HG03432 (cell line): ENCODE measurements around the gene SLC4A2.
A peak's percentile ranks its signal among the peaks of the same experiment; 100 is the strongest.
"Not testable (repeated sequence)": the region's sequence is repeated elsewhere in the genome, so short reads cannot be mapped to it uniquely, and the experiment has no call there.

Experiments used
- ATAC-seq: cut with Tn5 transposase; IDR thresholded peaks from one replicate; pipeline ENCODE4 v1.9.1; 2021; ENCODE audit warnings: mild to moderate bottlenecking, moderate library complexity; ENCODE audit not compliant: unreplicated experiment

SLC4A2 gene

GRCh38 chr7:151025924-151026671, 33.3 kb upstream of the SLC4A2 start:
- no peak for ATAC-seq

GRCh38 chr7:151026771-151027727, 32.3 kb upstream of the SLC4A2 start:
- not testable (repeated sequence) for ATAC-seq

GRCh38 chr7:151027728-151028130, 31.7 kb upstream of the SLC4A2 start:
- not testable (repeated sequence) for ATAC-seq

- ATAC-seq: peak; percentile 96
These were observed 31.1 kb upstream of the SLC4A2 start, which contains the start of gene ABCB8 for GRCh38 chr7:151028131-151028947. TSS of gene ABCB8 (plus strand) at chr7:151028450. CDS start at chr7:151028516, 66 bp downstream.

GRCh38 chr7:151028948-151029501, 30.4 kb upstream of the SLC4A2 start:
- no peak for ATAC-seq

- no peak for ATAC-seq
These were observed 28.4 kb upstream of the SLC4A2 start for GRCh38 chr7:151031011-151031410.

GRCh38 chr7:151032936-151033863, 26.2 kb upstream of the SLC4A2 start:
- ATAC-seq: no peak

GRCh38 chr7:151033864-151034249, 25.5 kb upstream of the SLC4A2 start:
- no peak for ATAC-seq

- ATAC-seq: no peak
These were observed 24.9 kb upstream of the SLC4A2 start for GRCh38 chr7:151034312-151035025.

GRCh38 chr7:151035026-151035717, 24.2 kb upstream of the SLC4A2 start:
- ATAC-seq: no peak

- ATAC-seq: no peak
These were observed 23.5 kb upstream of the SLC4A2 start for GRCh38 chr7:151035902-151036301.

GRCh38 chr7:151038951-151039849, 20.2 kb upstream of the SLC4A2 start:
- peak; percentile 64 for ATAC-seq

- no peak for ATAC-seq
These were observed 19.4 kb upstream of the SLC4A2 start for GRCh38 chr7:151039850-151040548.

GRCh38 chr7:151040616-151041375, 18.6 kb upstream of the SLC4A2 start:
- no peak for ATAC-seq

- not testable (repeated sequence) for ATAC-seq
These were observed 15.9 kb upstream of the SLC4A2 start for GRCh38 chr7:151043449-151043848.

- ATAC-seq: no peak
These were observed 15.4 kb upstream of the SLC4A2 start for GRCh38 chr7:151043959-151044358.
